Measurements from ENCODE around the gene ARHGAP27. TPM values are rescaled to one million over a fixed set of nuclear protein-coding genes. Genes with fewer than 3 reads are reported as not detected.

The ARHGAP27 gene
- total RNA-seq, 1 experiment from 2014 or later: 104 TPM

DNA sequence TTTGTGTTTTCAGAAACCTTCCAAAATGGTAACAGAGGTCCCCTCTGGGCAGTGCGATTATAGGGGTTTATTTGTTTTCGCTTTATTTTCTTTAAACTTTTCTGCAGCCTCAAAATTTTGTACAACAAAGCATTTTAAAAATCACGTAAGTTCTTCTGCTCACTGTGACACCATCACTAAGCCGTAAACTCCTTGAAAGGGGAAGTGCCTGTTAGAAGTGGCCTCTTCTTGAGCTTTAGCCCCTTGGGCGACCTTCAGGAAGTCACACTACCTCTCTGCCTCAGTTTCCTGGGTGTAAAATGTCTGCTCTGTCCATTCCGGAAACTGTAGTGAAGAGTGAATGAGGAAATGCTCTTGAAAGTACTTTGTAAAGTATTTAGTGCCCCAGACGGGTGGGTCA, 26.6 kb downstream of the ARHGAP27 start:
- intact Hi-C loops (cut with micrococcal nuclease; ENCODE audit: unreplicated experiment): no loop called here
- no peak for DNase-seq
- no peaks in the 10 kb centered on the region for H3K9me3 Mint-ChIP-seq (ENCODE audit: low read depth, unreplicated experiment)
- no peak overlapping the region for H3K4me3 Mint-ChIP-seq (ENCODE audit: low read depth, unreplicated experiment)
- peaks cover 34% of the 10 kb centered on the region for H3K36me3 Mint-ChIP-seq (ENCODE audit: insufficient read depth, unreplicated experiment)
- BruUV-seq (replicated peaks): no TSS peak
- CTCF ChIA-PET: interaction anchor here (1.1 to 2.4 kb wide), 2 partner anchors 9 to 20 kb away, joined by 3 to 20 read pairs; no protein-coding TSS in a partner anchor
- no peaks in the 10 kb centered on the region for H3K27me3 Mint-ChIP-seq (ENCODE audit: unreplicated experiment)
- TF ChIP-seq, protein P1, sequence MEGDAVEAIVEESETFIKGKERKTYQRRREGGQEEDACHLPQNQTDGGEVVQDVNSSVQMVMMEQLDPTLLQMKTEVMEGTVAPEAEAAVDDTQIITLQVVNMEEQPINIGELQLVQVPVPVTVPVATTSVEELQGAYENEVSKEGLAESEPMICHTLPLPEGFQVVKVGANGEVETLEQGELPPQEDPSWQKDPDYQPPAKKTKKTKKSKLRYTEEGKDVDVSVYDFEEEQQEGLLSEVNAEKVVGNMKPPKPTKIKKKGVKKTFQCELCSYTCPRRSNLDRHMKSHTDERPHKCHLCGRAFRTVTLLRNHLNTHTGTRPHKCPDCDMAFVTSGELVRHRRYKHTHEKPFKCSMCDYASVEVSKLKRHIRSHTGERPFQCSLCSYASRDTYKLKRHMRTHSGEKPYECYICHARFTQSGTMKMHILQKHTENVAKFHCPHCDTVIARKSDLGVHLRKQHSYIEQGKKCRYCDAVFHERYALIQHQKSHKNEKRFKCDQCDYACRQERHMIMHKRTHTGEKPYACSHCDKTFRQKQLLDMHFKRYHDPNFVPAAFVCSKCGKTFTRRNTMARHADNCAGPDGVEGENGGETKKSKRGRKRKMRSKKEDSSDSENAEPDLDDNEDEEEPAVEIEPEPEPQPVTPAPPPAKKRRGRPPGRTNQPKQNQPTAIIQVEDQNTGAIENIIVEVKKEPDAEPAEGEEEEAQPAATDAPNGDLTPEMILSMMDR (IDR thresholded peaks at IDR 0.05; ENCODE audit: unreplicated experiment): no peak
- no peak overlapping the region for H3K27ac Mint-ChIP-seq (ENCODE audit: unreplicated experiment)
- peaks cover 41% of the 10 kb centered on the region for H3K4me1 Mint-ChIP-seq (ENCODE audit: low read depth, unreplicated experiment)

DNA sequence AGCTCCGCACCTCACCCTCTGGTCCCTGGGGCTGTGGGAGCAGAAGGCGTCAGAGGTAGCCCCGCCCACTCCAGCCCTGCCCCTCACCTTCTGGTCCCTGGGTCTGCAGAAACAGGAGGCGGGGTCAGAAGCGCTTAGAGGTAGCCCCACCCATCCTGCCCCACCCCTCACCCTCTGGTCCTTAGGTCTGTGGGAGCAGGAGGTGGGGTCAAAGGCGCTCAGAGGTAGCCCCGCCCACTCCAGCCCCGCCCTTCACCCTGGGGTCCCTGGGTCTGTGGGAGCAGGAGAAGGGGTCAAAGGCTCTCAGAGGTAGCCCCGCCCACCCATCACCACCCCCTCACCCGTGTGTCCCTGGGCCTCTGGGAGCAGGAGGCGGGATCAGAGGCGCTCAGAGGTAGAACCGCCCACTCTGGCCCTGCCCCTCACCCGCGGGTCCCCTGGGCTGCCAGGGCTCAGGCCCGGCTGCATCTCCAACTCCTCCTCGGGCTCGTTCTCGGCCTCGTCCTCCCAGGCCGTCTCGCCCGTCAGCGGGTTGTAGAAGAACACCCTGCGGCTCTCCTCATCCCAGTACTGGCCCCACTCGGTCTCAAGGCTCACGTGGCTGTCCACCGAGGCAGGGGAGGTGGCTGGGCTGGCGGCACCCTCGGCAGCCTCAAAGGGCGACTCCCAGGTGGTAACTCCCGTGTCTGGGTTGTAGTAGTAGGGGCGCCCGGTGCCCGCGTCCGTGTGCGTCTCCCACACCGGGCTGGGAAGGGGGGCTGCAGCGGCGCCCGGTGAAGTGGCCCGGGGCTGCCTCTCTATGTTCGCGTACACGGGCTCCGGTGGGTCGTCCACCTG, 27.2 kb downstream of the ARHGAP27 start:
- Mint-ChIP-seq H3K27me3 (ENCODE audit: unreplicated experiment) (no peaks in the 10 kb centered on the region), H3K4me1 (ENCODE audit: low read depth, unreplicated experiment) (peaks cover 35% of the 10 kb centered on the region), H3K9me3 (ENCODE audit: low read depth, unreplicated experiment) (no peaks in the 10 kb centered on the region), H3K36me3 (ENCODE audit: insufficient read depth, unreplicated experiment) (peaks cover 37% of the 10 kb centered on the region), H3K4me3 (ENCODE audit: low read depth, unreplicated experiment) (no peak overlapping the region), H3K27ac (ENCODE audit: unreplicated experiment) (no peak overlapping the region)
- no peak for DNase-seq
- no TSS peak for BruUV-seq (replicated peaks)
- TF ChIP-seq, protein P1 (IDR thresholded peaks at IDR 0.05; ENCODE audit: unreplicated experiment): no peak
- intact Hi-C loops (cut with micrococcal nuclease; ENCODE audit: unreplicated experiment): no loop called here
- CTCF ChIA-PET: interaction anchor here (1.4 kb wide), 1 partner anchor 187 kb away, joined by 4 read pairs; no protein-coding TSS in a partner anchor

DNA sequence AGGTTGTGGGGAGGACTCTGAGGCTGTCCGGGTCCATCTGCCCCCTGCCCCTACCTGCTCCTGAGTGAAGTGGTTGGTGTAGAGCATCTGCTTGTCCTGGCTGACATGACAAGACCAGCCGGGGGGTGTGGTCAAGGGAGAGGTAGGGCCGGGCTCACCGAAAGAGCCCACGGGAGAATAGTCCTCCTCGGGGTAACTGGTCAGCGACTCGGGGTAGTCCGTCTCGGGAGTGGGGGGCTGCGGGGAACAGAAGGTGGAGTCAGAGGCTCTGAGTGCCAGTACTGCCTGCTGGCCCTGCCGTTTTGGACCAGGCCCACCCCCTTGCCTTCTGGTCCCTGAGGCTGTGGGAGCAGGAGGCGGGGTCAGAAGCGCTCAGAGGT, 27.8 kb downstream of the ARHGAP27 start:
- intact Hi-C loops (cut with micrococcal nuclease; ENCODE audit: unreplicated experiment): no loop called here
- peaks cover 33% of the 10 kb centered on the region for H3K4me1 Mint-ChIP-seq (ENCODE audit: low read depth, unreplicated experiment)
- H3K36me3 Mint-ChIP-seq (ENCODE audit: insufficient read depth, unreplicated experiment): peaks cover 42% of the 10 kb centered on the region
- no peak for DNase-seq
- no TSS peak for BruUV-seq (replicated peaks)
- no peaks in the 10 kb centered on the region for H3K27me3 Mint-ChIP-seq (ENCODE audit: unreplicated experiment)
- TF ChIP-seq, protein P1 (IDR thresholded peaks at IDR 0.05; ENCODE audit: unreplicated experiment): no peak
- H3K27ac Mint-ChIP-seq (ENCODE audit: unreplicated experiment): no peak overlapping the region
- H3K4me3 Mint-ChIP-seq (ENCODE audit: low read depth, unreplicated experiment): peak overlapping the region; percentile 19
- no peaks in the 10 kb centered on the region for H3K9me3 Mint-ChIP-seq (ENCODE audit: low read depth, unreplicated experiment)
- CTCF ChIA-PET: interaction anchor here (1.4 kb wide), 1 partner anchor 186 kb away, joined by 4 read pairs; no protein-coding TSS in a partner anchor

DNA sequence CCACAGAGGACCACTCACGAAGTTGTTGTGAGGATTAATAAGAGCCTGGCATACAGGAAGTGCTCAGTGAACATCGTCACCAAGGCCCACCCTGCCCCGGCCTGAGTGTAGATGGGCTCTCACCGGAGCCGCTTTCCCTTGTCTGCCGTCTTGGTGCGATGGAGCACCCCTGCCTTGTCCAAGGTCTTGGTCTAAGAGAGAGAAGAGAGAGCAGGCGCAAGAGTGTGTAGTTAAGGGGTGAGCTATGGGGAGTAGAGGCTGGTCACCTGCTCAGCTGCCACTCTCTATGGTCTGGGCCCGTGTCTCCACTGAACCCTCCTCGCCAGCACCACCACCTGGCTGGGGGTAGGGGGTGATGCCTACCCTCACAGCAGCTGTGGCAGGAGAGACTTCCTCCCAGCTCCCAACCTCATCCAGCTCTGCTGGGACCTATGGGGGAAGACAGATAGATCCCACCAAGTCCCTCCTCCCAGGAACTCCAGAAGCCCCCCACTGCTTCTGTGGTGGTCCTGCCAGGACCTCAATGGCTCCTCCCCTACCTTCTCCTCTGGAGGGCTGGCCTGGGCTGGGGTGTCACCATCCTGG, 28.7 kb downstream of the ARHGAP27 start:
- CTCF ChIA-PET: interaction anchor here (1.4 kb wide), 1 partner anchor 185 kb away, joined by 4 read pairs; no protein-coding TSS in a partner anchor
- Mint-ChIP-seq H3K9me3 (ENCODE audit: low read depth, unreplicated experiment) (no peaks in the 10 kb centered on the region), H3K36me3 (ENCODE audit: insufficient read depth, unreplicated experiment) (peaks cover 47% of the 10 kb centered on the region), H3K4me1 (ENCODE audit: low read depth, unreplicated experiment) (peaks cover 27% of the 10 kb centered on the region), H3K27me3 (ENCODE audit: unreplicated experiment) (no peaks in the 10 kb centered on the region), H3K4me3 (ENCODE audit: low read depth, unreplicated experiment) (peak overlapping the region; percentile 19), H3K27ac (ENCODE audit: unreplicated experiment) (no peak overlapping the region)
- TF ChIP-seq, protein P1 (IDR thresholded peaks at IDR 0.05; ENCODE audit: unreplicated experiment): no peak
- BruUV-seq (replicated peaks): no TSS peak
- intact Hi-C loops (cut with micrococcal nuclease; ENCODE audit: unreplicated experiment): no loop called here
- no peak for DNase-seq

Data from Calu3 (cell line).